PC-9 (cell line): ENCODE data around the gene MFNG. TPM values are rescaled to one million over a fixed set of nuclear protein-coding genes. Genes with fewer than 3 reads are reported as not detected.

Experiments
- BruUV-seq: library from RNA; stranded (reverse); fragments of 400-500 nt; replicated peaks from 2 replicates; lab custom pipeline; 2021; lab: Mats Ljungman, UMichigan
- CTCF ChIA-PET: fragments of 300-600 bp; sonication (Branson Sonifier 250); formaldehyde crosslinking; loops from one replicate; lab custom pipeline; 2022; ENCODE audit warnings: antibody characterized with exemption; lab: Charles Lee
- POLR2A ChIA-PET: fragments of 300-600 bp; sonication (Branson Sonifier 250); formaldehyde crosslinking; loops from one replicate; lab custom pipeline; 2022; ENCODE audit warnings: antibody characterized with exemption; ENCODE audit not compliant: unreplicated experiment; lab: Charles Lee
- DNase-seq, 2 experiments: peaks; one replicate each; pipeline versions ENCODE4 v3.0.0 to v3.0.0-alpha.2; 2015 to 2022; ENCODE audit warnings: mixed read lengths in 1 of 2
- H2AFZ ChIP-seq: fragments of 200-600 bp; sonication (generic); 2 replicates; pipeline ENCODE4 v1.8.1; 2017; ENCODE audit warnings: antibody characterized with exemption
- H3F3A ChIP-seq: fragments of 200-600 bp; sonication (generic); 2 replicates; pipeline ENCODE4 v1.8.1; 2017; ENCODE audit warnings: antibody characterized with exemption, mild to moderate bottlenecking, low read depth; ENCODE audit not compliant: insufficient read depth
- H3K27ac ChIP-seq: fragments of 200-600 bp; sonication (generic); 2 replicates; pipeline ENCODE4 v1.6.1; 2016; ENCODE audit warnings: mixed run types
- H3K27me3 ChIP-seq: fragments of 200-600 bp; sonication (generic); 2 replicates; pipeline ENCODE4 v1.6.1; 2016; ENCODE audit warnings: low read depth, mixed run types; ENCODE audit not compliant: insufficient read depth
- H3K36me3 ChIP-seq: fragments of 200-600 bp; sonication (generic); 2 replicates; pipeline ENCODE4 v1.6.1; 2016; ENCODE audit warnings: low read depth, mixed run types
- H3K4me1 ChIP-seq: fragments of 200-600 bp; sonication (generic); replicated peaks from 2 replicates; pipeline ENCODE4 v1.6.1; 2016; ENCODE audit warnings: mixed run types; ENCODE audit not compliant: insufficient read depth
- H3K4me2 ChIP-seq: fragments of 200-600 bp; sonication (generic); 2 replicates; pipeline ENCODE4 v1.6.1; 2017; ENCODE audit warnings: mixed run types
- H3K4me3 ChIP-seq: fragments of 200-600 bp; sonication (generic); 2 replicates; pipeline ENCODE4 v1.6.1; 2016; ENCODE audit warnings: mixed run types
- H3K79me2 ChIP-seq: fragments of 200-600 bp; sonication (generic); 2 replicates; pipeline ENCODE4 v1.6.1; 2017; ENCODE audit warnings: low read depth, mixed run types
- H3K9me2 ChIP-seq: fragments of 200-600 bp; sonication (generic); 2 replicates; pipeline ENCODE4 v1.8.1; 2017; ENCODE audit warnings: mild to moderate bottlenecking; ENCODE audit not compliant: insufficient read depth
- H3K9me3 ChIP-seq: fragments of 200-600 bp; sonication (generic); 2 replicates; pipeline ENCODE4 v1.8.1; 2016; ENCODE audit warnings: low read depth; ENCODE audit not compliant: insufficient read depth
- H4K20me1 ChIP-seq: fragments of 200-600 bp; sonication (generic); 2 replicates; pipeline ENCODE4 v1.8.1; 2017; ENCODE audit not compliant: insufficient read depth
- CTCF ChIP-seq: fragments of 200-600 bp; sonication (generic); conservative IDR thresholded peaks from 2 replicates; pipeline ENCODE4 v1.6.1; 2017; ENCODE audit warnings: mixed run types, antibody characterized with exemption, mild to moderate bottlenecking, moderate library complexity
- EZH2 ChIP-seq: fragments of 200-600 bp; sonication (generic); IDR thresholded peaks from 2 replicates; pipeline ENCODE4 v1.8.0; 2017; ENCODE audit warnings: antibody characterized with exemption, low read depth
- intact Hi-C: fragments of 100-400 bp; cut with micrococcal nuclease; formaldehyde crosslinking; loops from one replicate; pipeline ENCODE4 v1.10.0; 2022; ENCODE audit not compliant: unreplicated experiment
- total RNA-seq: library from RNA; stranded (reverse); gene quantifications from 2 replicates; pipeline ENCODE4 v1.2.3, GENCODE V29; 2021

The MFNG gene
- total RNA-seq, 1 experiment from 2014 or later = 28.1 TPM

GRCh38 chr22:37503850-37504249 lies 17.7 kb upstream of the MFNG start:
- no TSS peak for BruUV-seq
- peaks cover 23% of the 10 kb centered on the region for H3K36me3 ChIP-seq
- POLR2A ChIA-PET = interaction anchor here (0.7 kb wide), 1 partner anchor 13 kb away, joined by 5 read pairs; no protein-coding TSS in a partner anchor

GRCh38 chr22:37503183-37503683 lies 17.0 kb upstream of the MFNG start:
- no peaks in the 10 kb centered on the region for H4K20me1 ChIP-seq
- H3K36me3 ChIP-seq = peaks cover 23% of the 10 kb centered on the region
- no peaks in the 10 kb centered on the region for H3K9me2 ChIP-seq
- H3K4me1 ChIP-seq = peaks cover 35% of the 10 kb centered on the region
- H3K27me3 ChIP-seq = no peaks in the 10 kb centered on the region
- H3F3A ChIP-seq = peaks cover 47% of the 10 kb centered on the region
- H2AFZ ChIP-seq = no peak overlapping the region
- ChIA-PET CTCF (interaction anchor here (0.6 kb wide), 1 partner anchor 86 kb away, joined by 3 read pairs; no protein-coding TSS in a partner anchor), POLR2A (interaction anchor here (0.7 kb wide), 1 partner anchor 14 kb away, joined by 5 read pairs; no protein-coding TSS in a partner anchor)
- intact Hi-C loops = no loop called here
- peaks cover 2% of the 10 kb centered on the region; the same call in 1 of the 2 replicates for H3K79me2 ChIP-seq
- H3K4me3 ChIP-seq = no peak overlapping the region
- no TSS peak for BruUV-seq
- H3K4me2 ChIP-seq = peak overlapping the region; percentile 30; the same call in 1 of the 2 replicates
- DNase-seq = no peak
- no peaks in the 10 kb centered on the region for H3K9me3 ChIP-seq
- TF ChIP-seq CTCF (no peak), EZH2 (no peak)
- H3K27ac ChIP-seq = peak overlapping the region; percentile 52

More at GRCh38 chr22:37503850-37504249, 17.7 kb upstream of the MFNG start:
- Histone ChIP-seq H3K9me3 (no peaks in the 10 kb centered on the region), H3K27ac (no peak overlapping the region), H3K4me3 (no peak overlapping the region), H3K4me2 (no peak overlapping the region), H3K79me2 (peaks cover 3% of the 10 kb centered on the region; the same call in 1 of the 2 replicates), H3K9me2 (no peaks in the 10 kb centered on the region), H3F3A (peaks cover 53% of the 10 kb centered on the region), H2AFZ (no peak overlapping the region), H3K4me1 (peaks cover 41% of the 10 kb centered on the region), H4K20me1 (no peaks in the 10 kb centered on the region), H3K27me3 (no peaks in the 10 kb centered on the region)
- no peak for TF ChIP-seq CTCF
- DNase-seq = peak in 1 of 2 experiments; percentile 30
- CTCF ChIA-PET = interaction anchor here (0.6 kb wide), 1 partner anchor 86 kb away, joined by 3 read pairs; no protein-coding TSS in a partner anchor
- intact Hi-C loops = no loop called here

GRCh38 chr22:37502342-37503182 lies 16.4 kb upstream of the MFNG start:
- Histone ChIP-seq H3K4me3 (no peak overlapping the region), H3K27ac (peak overlapping the region; percentile 52), H3K4me2 (peak overlapping the region; percentile 30), H4K20me1 (no peaks in the 10 kb centered on the region), H3K4me1 (peaks cover 36% of the 10 kb centered on the region), H3F3A (peaks cover 45% of the 10 kb centered on the region), H3K36me3 (peaks cover 23% of the 10 kb centered on the region), H3K9me2 (no peaks in the 10 kb centered on the region), H3K9me3 (no peaks in the 10 kb centered on the region), H3K27me3 (no peaks in the 10 kb centered on the region), H2AFZ (no peak overlapping the region), H3K79me2 (no peaks in the 10 kb centered on the region; the same call in 1 of the 2 replicates)
- DNase-seq = peak; percentile 92 to 94
- CTCF ChIA-PET = interaction anchor here (0.6 to 0.8 kb wide), 2 partner anchors 65 to 551 kb away, joined by 3 to 4 read pairs; no protein-coding TSS in a partner anchor
- intact Hi-C loops = loop anchor here (1.0 kb wide), 1 partner anchor 10 kb away; no protein-coding TSS in a partner anchor
- no peak for TF ChIP-seq CTCF
- no peak for TF ChIP-seq EZH2
- POLR2A ChIA-PET = interaction anchor here (0.7 kb wide), 1 partner anchor 184 kb away, joined by 4 read pairs; no protein-coding TSS in a partner anchor
- no TSS peak for BruUV-seq
